ENCODE results near the gene CCDC66.
"Not testable (repeated sequence)": the region's sequence is repeated elsewhere in the genome, so short reads cannot be mapped to it uniquely, and the experiment has no call there.

The CCDC66 gene

DNA sequence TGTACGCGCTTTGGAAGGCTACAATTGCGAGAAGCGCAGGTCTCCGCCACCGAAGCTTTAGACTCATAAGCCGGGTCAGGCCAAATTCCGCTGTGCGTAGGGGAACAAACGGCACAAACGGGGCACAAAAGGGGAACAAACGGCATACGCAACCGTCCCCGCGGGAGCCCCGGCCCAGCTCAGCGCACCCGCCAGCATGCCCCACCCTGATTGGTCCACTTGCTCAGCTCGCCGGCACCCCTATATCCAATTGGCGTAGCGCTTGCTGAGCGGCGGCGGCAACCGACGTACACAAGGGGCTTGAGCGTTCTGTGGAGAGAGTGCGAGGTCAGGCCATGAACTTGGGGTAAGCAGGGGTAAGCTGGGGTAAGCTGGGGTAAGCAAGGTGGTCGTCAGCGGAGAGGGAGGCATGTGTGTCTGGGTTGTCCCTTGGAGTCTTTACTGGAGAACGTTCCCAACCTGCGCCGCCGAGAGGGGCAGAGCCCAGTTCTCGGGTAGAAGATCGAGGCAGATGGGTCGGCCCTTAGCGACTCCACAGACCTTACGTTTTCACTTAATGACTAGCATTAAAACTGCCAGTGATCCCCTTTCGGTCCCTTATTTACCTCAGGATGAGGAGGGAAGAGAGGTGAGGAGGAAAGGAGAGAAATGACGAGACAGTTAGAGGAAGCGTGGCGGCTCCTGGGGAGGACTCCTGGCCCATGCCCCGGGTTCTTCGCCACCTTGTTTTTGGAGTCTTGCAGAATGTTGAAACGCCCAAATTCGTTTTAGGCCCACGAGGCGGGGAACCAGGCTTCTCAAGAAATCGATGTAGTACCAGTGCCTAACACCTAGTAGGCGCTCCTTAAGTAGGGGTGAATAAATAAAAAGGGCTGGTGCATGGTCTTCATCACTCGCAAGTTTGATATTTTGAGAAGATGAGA is at the start of gene CCDC66:
Gene CCDC66 (plus strand): TSS at position 268 of the 923 bp plus-strand sequence. CDS start 68 bp downstream, at position 336.
- peak; percentile 91 for DNase-seq

DNA sequence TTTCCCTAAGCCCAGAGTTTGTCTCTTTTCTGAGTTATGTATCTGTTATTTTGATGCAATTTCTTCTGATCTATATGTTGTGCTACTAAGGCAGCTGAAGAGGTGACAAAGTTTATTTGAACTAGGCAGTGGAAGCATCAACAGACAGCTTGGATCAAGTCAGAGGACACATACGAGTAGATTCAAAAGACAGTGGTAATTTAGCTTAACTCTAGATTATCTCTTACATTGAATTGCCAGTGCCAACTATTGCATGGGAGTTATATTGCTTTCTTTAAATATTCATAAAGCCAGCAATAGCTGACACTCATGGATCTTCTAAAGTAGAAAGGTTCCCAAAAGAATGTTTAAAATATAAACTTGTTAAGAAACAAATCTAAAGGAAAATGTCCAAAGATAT is 37.3 kb upstream of the CCDC66 start:
- DNase-seq = no peak

- no peak for DNase-seq
These were observed 34.6 kb upstream of the CCDC66 start for GRCh38 chr3:56522374-56522773.

DNA sequence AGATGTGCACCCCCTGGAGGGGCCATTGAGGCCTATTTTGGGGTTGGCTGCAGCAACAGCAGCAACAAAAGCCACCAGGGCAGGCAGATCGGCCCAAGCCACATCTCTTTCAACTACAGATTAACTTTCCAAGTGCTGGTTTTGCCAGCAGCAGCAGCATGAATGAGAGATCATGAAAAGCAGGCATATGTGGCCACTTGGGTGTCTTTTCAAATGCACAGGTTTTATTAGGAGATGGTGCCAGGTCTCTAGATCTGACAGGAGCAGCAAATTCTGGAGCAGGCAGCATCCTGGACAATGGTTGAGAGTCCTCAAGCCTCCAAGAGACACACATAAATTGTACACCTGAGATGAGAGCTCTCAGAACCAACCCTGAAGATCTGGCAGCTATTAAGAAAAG is 31.7 kb upstream of the CCDC66 start:
- no peak for DNase-seq

DNA sequence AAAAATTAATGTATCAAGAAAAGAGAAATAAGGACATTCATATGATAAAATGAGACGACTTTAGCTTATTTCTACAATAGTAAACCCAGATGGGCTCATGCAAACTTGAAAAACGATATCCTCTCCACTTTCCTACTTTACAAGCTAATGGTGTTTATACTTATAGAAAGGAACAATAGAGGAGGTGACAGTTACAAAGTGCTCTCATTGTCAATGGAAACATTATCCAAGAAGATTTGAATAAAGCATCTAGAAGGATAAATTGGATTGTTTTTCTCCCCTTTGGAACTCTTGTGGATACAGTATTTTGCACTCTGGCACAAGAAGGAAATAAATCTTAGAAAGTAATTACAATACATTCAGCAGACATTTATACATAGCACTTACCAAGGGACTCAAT is 20.2 kb upstream of the CCDC66 start:
- DNase-seq = no peak

GRCh38 chr3:56547486-56547885 is 9.5 kb upstream of the CCDC66 start:
- DNase-seq = no peak

DNA sequence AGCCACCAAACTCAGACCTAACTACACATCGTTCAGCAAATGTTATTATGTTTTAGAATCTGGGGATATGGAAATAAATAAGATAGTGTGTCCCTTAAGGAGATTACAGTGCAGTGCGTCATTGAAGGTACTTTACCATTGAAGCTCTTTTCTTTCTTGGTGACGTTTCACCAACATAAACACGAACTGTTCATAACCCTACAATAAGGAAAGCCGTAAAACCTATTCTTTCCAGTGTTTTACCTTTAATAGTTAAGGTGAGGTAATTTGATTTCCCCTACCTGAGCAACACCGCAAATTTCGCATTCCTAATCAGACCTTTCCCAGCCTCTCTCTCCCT is 826 bp downstream of the CCDC66 start:
- no peak for DNase-seq

DNA sequence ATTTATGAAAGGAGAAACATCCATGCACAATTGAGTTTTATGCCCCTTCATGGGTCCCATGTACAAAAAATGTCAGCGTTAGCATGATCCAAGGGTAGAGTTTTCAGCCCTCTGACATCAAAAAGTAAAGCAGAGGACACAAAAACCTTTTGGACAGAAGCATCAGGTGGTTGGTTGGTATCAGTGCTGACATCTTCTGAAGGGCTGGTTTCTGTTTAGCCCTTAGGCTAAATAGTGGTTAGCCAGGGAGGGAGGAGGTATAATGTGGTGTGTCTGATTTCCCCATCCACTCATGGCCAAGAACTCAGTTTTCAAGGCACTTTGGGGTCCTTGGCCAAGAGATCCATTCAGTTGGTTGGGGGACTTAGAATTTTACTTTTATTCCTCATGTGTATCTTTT is 16.5 kb downstream of the CCDC66 start:
- DNase-seq = no peak

GRCh38 chr3:56581941-56582340 is 25.0 kb downstream of the CCDC66 start:
- not testable (repeated sequence) for DNase-seq

DNA sequence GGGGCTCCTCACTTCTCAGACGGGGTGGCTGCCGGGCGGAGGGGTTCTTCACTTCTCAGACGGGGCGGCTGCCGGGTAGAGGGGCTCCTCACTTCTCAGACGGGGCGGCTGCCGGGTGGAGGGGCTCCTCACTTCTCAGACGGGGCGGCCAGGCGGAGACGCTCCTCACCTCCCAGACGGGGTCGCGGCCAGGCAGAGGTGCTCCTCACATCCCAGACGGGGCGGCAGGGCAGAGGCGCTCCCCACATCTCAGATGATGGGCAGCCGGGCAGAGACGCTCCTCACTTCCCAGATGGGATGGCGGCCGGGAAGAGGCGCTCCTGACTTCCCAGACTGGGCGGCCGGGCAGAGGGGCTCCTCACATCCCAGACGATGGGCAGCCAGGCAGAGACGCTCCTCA is 27.3 kb downstream of the CCDC66 start:
- not testable (repeated sequence) for DNase-seq

DNA sequence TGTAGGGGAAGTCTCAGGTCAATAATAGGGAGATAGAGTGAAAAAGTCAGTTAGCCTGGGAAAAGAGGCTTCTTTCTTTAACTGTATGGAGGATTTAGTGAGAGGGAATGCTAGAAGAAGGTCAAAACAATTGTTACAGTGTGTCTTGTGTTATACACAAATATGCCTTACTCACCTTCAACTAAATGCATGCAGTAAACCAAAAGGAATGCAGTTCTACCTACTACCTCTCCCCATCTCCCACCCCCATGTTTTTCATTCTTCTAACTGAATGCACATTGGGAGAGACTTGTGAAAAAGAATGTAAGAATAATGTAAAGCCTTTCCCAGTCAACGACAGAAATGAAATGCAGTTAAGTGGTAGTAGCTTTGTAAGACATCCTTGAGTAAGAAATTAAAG is 33.8 kb downstream of the CCDC66 start:
- peak; percentile 6 for DNase-seq

DNA sequence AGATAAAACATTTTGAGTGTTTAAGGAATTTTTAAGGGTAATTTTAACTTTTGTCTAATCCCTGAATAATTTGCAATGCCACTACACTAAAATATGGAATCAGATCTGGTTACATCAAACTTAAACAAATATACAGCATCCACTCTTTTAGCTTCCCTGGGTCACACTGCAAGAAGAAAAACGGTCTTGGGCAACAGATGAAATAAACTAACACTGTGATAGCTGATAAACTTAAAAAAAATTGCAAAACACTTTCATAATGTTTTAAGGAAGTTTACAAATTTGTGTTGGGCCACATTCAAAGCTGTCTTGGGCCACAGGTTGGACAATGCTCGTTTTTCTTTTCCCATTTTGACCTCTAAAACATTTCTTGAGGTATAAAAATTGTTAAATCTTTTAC is 34.3 kb downstream of the CCDC66 start:
- DNase-seq = no peak

GRCh38 chr3:56593455-56594158 is 36.6 kb downstream of the CCDC66 start:
- DNase-seq = no peak

DNA sequence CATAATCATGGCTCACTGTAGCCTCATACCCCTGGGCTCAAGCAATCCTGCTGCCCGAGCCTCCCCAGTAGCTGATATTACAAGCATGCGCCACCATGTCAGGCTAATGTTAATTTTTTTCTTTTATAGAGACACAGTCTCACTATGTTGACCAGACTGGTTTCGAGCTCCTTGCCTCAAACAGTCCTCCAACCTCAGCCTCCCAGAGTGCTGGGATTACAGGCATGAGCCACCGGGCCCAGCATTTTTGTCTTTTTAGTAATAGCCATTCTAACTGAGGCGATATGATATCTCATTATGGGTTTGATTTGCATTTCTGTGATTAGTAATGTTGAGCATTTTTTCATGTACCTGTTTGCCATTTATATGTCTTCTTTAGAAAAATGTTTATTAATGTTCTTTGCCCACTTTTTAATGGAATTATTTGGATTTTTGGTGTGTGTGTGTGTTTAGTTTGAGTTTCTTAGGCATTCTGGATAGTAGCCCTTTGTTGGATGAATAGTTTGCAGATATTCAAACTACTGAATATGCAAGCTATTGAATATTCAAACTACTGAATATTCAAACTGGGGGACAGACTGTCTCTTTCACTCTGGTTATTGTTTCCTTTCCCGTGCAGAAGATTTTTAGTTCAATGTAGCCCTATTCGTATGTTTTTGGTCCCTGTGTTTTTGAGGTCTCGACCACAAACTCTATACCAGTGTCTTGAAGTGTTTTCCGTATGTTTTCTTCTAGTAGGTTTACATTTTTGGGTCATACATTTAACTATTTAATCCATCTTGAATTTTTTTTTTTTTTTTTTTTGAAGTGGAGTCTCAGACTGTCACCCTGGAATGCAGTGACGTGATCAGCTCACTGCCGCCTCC is 39.2 kb downstream of the CCDC66 start:
- no peak for DNase-seq

DNA sequence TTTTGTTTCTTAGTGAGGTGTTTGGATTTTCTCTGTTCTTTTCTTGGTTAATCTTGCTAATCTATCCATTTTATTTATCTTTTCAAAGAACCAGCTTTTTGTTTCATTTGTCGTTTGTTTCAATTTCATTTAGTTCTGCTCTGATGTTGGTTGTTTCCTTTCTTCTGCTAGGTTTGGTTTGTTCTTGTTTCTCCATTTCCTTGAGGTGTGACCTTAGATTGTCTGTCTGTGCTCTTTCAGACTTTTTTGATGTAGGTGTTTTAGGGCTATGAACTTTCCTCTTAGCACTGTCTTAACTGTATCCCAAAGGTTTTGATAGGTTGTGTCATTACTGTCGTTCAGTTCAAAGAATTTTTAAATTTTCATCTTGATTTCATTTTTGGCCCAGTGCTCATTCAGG is 51.5 kb downstream of the CCDC66 start:
- DNase-seq = not testable (repeated sequence)

- no peak for DNase-seq
These were observed 53.8 kb downstream of the CCDC66 start for GRCh38 chr3:56610669-56611335.

DNA sequence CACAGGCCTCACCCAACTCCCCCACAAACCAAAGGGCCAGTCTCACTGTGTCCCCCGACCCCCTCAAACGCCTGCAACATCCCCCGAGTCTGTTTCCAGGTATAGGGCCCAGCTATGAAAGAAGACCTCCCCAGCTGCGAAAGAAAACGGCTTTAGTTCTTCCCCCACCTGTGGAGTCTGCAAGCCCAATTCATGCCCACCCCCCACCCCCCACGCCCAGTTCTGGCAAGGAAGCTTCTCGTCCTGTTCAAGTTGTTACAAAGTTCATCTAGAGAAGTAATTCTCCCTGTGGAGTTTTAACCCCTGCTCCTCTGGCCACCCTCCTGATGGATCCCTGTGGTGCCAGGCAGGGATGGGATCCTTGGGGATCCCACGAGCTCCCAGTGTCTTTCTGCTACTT is 54.4 kb downstream of the CCDC66 start:
- no peak for DNase-seq

GRCh38 chr3:56612146-56612545 is 55.2 kb downstream of the CCDC66 start:
- DNase-seq = no peak

DNA sequence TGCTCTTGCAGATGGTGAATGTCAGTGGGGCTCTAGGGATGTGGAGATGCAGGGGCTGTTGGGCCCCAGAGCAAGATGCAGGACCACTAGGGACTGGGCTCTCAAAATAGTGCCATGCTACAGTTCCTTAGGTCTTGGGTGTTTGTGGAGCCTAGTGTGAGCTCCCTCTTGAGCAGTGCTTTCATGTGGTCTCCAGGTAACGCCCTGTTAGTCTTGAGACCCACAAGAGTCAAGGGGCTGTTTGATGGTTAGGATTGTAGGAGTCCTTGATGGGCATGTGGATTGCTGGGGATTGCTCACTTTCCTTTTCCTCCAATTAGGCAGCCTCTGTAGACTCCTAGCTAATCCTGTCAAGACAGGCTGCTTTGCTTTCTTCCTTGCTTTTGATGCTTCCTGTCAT is 56.0 kb downstream of the CCDC66 start:
- DNase-seq = no peak

- DNase-seq = no peak
These were observed 59.6 kb downstream of the CCDC66 start for GRCh38 chr3:56616478-56617006.

DNA sequence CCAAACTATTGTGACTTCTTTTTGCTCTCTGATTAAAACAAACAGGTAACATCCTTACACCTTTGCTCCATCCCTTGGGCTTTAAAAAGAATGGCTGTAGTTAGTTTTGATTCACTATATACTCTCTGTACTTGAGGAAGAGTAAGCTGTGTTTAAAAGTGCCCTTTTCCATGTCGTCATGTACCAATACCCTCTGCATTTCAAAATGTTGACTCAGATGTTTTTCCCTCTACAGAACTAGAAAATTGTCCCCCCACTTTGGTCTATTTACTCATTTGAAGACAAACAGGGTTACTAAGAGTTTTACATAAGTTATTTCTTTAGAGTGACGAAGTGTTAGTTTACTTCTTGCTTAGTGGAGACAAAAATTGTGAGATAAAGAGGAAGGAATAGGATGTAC is 63.4 kb downstream of the CCDC66 start:
- no peak for DNase-seq

DNA sequence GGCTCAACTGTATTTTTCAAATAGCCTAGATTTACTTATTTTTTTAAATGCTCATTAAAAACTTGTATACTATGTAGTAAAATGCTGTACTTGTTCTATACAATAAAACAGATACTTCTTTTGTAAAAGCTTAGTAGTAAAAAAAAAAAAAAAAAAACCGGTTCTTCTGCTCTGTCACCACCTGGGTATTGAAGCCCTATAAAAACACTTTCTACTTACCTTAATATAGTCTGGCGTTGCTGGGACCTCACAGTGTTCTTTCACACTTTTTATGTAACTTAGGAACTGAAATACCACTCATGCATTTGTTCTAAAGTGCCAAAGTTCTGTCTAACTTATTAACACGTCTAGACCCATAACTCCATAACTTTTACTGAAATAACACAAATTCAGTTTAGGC is 64.7 kb downstream of the CCDC66 start:
- DNase-seq = no peak

DNA sequence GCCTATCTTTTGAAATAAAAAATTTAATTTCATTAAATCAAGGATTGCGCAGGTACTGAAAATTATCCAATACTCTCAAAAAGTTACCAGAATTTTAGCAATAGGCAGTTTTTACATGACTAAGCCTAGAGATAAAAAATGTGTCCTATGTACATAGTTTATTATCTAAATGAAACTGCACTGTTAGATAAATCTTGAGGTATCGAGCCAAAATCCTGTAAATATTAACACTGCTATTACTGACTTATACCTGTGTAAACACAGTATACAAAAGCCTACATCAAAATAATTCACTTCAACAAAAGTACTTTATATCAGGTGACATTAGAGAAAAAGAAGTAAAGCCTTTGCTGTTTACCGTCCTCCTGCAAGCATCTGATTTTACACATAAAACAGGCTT is 65.4 kb downstream of the CCDC66 start:
- no peak for DNase-seq

Measured in fibroblast of skin of right quadriceps (primary cell).